PC-9 (cell line): ENCODE measurements around the gene SNX9.

Source experiments
- CTCF ChIP-seq: fragments of 200-600 bp; sonication (generic); conservative IDR thresholded peaks from 2 replicates; pipeline ENCODE4 v1.6.1; 2017; ENCODE audit warnings: mixed run types, antibody characterized with exemption, mild to moderate bottlenecking, moderate library complexity
- EZH2 ChIP-seq: fragments of 200-600 bp; sonication (generic); IDR thresholded peaks from 2 replicates; pipeline ENCODE4 v1.8.0; 2017; ENCODE audit warnings: antibody characterized with exemption, low read depth

- TF ChIP-seq EZH2 (no peak), CTCF (no peak)
These were observed 31.6 kb upstream of the SNX9 start for GRCh38 chr6:157791450-157791849.
